Nephron (organoid): ENCODE measurements around the gene XPNPEP1.

Source experiments
- H3K27ac Mint-ChIP-seq, 3 experiments: 2 replicates each; pipeline ENCODE4 v1.8.0; 2020; ENCODE audit warnings: mixed read lengths in 3 of 3, mild to moderate bottlenecking in 2 of 3, moderate library complexity in 1 of 3
- H3K27me3 Mint-ChIP-seq: 2 replicates; pipeline ENCODE4 v1.8.0; 2021; ENCODE audit warnings: low read depth, mild to moderate bottlenecking, moderate library complexity, mixed read lengths
- H3K36me3 Mint-ChIP-seq: 2 replicates; pipeline ENCODE4 v1.8.0; 2020; ENCODE audit warnings: low read depth, mixed read lengths
- H3K4me1 Mint-ChIP-seq: 2 replicates; pipeline ENCODE4 v1.8.0; 2020; ENCODE audit warnings: mixed read lengths
- H3K4me3 Mint-ChIP-seq, 3 experiments: 2 replicates each; pipeline ENCODE4 v1.8.0; 2020; ENCODE audit warnings: mild to moderate bottlenecking in 3 of 3, mixed read lengths in 3 of 3, moderate library complexity in 2 of 3
- H3K9me3 Mint-ChIP-seq: 2 replicates; pipeline ENCODE4 v1.8.0; 2020; ENCODE audit warnings: mixed read lengths
- TF ChIP-seq, protein P1 (sequence below), 3 experiments: fragments of 200-600 bp; sonication (generic); IDR thresholded peaks; one replicate each; pipeline ENCODE4 v1.5.0; 2021; ENCODE audit warnings: antibody characterized with exemption in 3 of 3; ENCODE audit not compliant: unreplicated experiment in 3 of 3

XPNPEP1 gene

DNA sequence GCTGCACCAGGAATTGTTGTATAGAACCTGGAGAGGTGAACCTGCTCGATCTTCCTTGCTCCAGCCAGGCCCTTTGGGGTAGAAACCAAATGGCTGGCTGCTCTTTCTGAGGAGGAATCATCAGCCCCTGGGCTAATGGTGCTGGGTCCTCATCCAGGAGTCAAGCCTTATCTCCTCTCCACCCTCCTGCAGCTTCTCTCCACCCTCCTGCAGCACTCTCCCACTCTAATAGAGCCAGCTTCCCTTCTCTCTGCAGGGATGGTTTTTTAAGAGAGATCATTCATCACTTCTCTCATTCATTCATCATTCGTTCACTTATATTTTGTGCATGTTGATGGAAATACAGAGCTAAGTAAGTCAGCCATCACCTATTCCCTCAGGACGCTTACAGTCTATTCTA is 103.5 kb downstream of the XPNPEP1 start:
- no peaks in the 10 kb centered on the region for H3K36me3 Mint-ChIP-seq
- H3K27me3 Mint-ChIP-seq: no peaks in the 10 kb centered on the region
- TF ChIP-seq, protein P1, sequence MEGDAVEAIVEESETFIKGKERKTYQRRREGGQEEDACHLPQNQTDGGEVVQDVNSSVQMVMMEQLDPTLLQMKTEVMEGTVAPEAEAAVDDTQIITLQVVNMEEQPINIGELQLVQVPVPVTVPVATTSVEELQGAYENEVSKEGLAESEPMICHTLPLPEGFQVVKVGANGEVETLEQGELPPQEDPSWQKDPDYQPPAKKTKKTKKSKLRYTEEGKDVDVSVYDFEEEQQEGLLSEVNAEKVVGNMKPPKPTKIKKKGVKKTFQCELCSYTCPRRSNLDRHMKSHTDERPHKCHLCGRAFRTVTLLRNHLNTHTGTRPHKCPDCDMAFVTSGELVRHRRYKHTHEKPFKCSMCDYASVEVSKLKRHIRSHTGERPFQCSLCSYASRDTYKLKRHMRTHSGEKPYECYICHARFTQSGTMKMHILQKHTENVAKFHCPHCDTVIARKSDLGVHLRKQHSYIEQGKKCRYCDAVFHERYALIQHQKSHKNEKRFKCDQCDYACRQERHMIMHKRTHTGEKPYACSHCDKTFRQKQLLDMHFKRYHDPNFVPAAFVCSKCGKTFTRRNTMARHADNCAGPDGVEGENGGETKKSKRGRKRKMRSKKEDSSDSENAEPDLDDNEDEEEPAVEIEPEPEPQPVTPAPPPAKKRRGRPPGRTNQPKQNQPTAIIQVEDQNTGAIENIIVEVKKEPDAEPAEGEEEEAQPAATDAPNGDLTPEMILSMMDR (IDR thresholded peaks at IDR 0.05; ENCODE audit: unreplicated experiment in 3 of 3): no peak
- H3K9me3 Mint-ChIP-seq: no peaks in the 10 kb centered on the region
- no peak overlapping the region for H3K27ac Mint-ChIP-seq
- no peaks in the 10 kb centered on the region for H3K4me1 Mint-ChIP-seq
- no peak overlapping the region for H3K4me3 Mint-ChIP-seq
